ENCODE measurements around the gene MALAT1. TPM values are rescaled to one million over a fixed set of nuclear protein-coding genes. Genes with fewer than 3 reads are reported as not detected.

MALAT1 gene
- polyA plus RNA-seq, 1 experiment = 924 TPM

- Histone ChIP-seq H3K4me3 (ENCODE audit: low read depth, low read length) (no peak overlapping the region), H3K27me3 (ENCODE audit: control insufficient read depth, insufficient read depth, low read length) (no peaks in the 10 kb centered on the region), H3K36me3 (ENCODE audit: control insufficient read depth, insufficient read depth, low read length) (no peaks in the 10 kb centered on the region)
- DNase-seq (ENCODE audit: low read depth) = no peak
- TF ChIP-seq CTCF (IDR thresholded peaks at IDR 0.05; ENCODE audit: insufficient read depth, low read depth, low read length) = no peak
- ChIA-PET CTCF (interaction anchor here (5.6 to 5.8 kb wide), 2 partner anchors 16 to 23 kb away, joined by 55 to 62 read pairs; partner anchors contain the start of gene MALAT1), POLR2A (no interaction called here)
Measured at GRCh38 chr11:65474864-65475263, 24.0 kb upstream of the MALAT1 start.

GRCh38 chr11:65476632-65477148, 22.2 kb upstream of the MALAT1 start:
- ChIA-PET POLR2A (interaction anchor here (0.5 to 5.1 kb wide), 6 partner anchors 22 to 185 kb away, joined by 3 to 137 read pairs (median 8); partner anchors contain the start of genes MALAT1 and NEAT1), CTCF (interaction anchor here (1.3 to 5.8 kb wide), 5 partner anchors 14 to 59 kb away, joined by 3 to 62 read pairs (median 23); partner anchors contain the start of gene MALAT1)
- H3K27me3 ChIP-seq (ENCODE audit: control insufficient read depth, insufficient read depth, low read length) = no peaks in the 10 kb centered on the region
- DNase-seq (ENCODE audit: low read depth) = no peak
- no peaks in the 10 kb centered on the region for H3K36me3 ChIP-seq (ENCODE audit: control insufficient read depth, insufficient read depth, low read length)
- no peak for TF ChIP-seq CTCF (IDR thresholded peaks at IDR 0.05; ENCODE audit: insufficient read depth, low read depth, low read length)
- peak overlapping the region; percentile 79 for H3K4me3 ChIP-seq (ENCODE audit: low read depth, low read length)

GRCh38 chr11:65477149-65477965, 21.5 kb upstream of the MALAT1 start:
- POLR2A ChIA-PET = interaction anchor here (0.5 to 5.1 kb wide), 16 partner anchors 10 to 412 kb away, joined by 3 to 137 read pairs (median 7); partner anchors contain the start of genes MALAT1 and NEAT1
- no peaks in the 10 kb centered on the region for H3K27me3 ChIP-seq (ENCODE audit: control insufficient read depth, insufficient read depth, low read length)
- no peak for TF ChIP-seq CTCF (IDR thresholded peaks at IDR 0.05; ENCODE audit: insufficient read depth, low read depth, low read length)
- CTCF ChIA-PET = interaction anchor here (1.3 to 5.8 kb wide), 6 partner anchors 13 to 60 kb away, joined by 3 to 62 read pairs (median 17); partner anchors contain the start of gene MALAT1
- no peaks in the 10 kb centered on the region for H3K36me3 ChIP-seq (ENCODE audit: control insufficient read depth, insufficient read depth, low read length)
- DNase-seq (ENCODE audit: low read depth) = no peak
- peak overlapping the region; percentile 79 for H3K4me3 ChIP-seq (ENCODE audit: low read depth, low read length)

GRCh38 chr11:65478388-65479183, 20.3 kb upstream of the MALAT1 start:
- no peaks in the 10 kb centered on the region for H3K27me3 ChIP-seq (ENCODE audit: control insufficient read depth, insufficient read depth, low read length)
- no peak for DNase-seq (ENCODE audit: low read depth)
- ChIA-PET CTCF (interaction anchor here (1.2 to 5.8 kb wide), 11 partner anchors 9 to 61 kb away, joined by 3 to 62 read pairs (median 8); partner anchors contain the start of gene MALAT1), POLR2A (interaction anchor here (1.0 to 5.1 kb wide), 13 partner anchors 9 to 58 kb away, joined by 3 to 137 read pairs (median 8); partner anchors contain the start of genes MALAT1 and NEAT1)
- no peaks in the 10 kb centered on the region for H3K36me3 ChIP-seq (ENCODE audit: control insufficient read depth, insufficient read depth, low read length)
- peak overlapping the region; percentile 16 for H3K4me3 ChIP-seq (ENCODE audit: low read depth, low read length)
- TF ChIP-seq CTCF (IDR thresholded peaks at IDR 0.05; ENCODE audit: insufficient read depth, low read depth, low read length) = no peak
